Mesothelial cell of epicardium (in vitro differentiated cells): ENCODE results near the gene LPAR2. TPM values are rescaled to one million over a fixed set of nuclear protein-coding genes. Genes with fewer than 3 reads are reported as not detected.
A peak's percentile ranks its signal among the peaks of the same experiment; 100 is the strongest.

Experiments
- DNase-seq, 2 experiments: peaks; one replicate each; pipeline ENCODE4 v3.0.0; 2021; ENCODE audit warnings: low spot score in 2 of 2; ENCODE audit not compliant: unreplicated experiment in 2 of 2
- H3K27ac Mint-ChIP-seq: 2 replicates; pipeline ENCODE4 v1.8.0; 2021; ENCODE audit warnings: mixed read lengths
- H3K27me3 Mint-ChIP-seq: 2 replicates; pipeline ENCODE4 v1.8.0; 2021; ENCODE audit warnings: low read depth, mixed read lengths
- H3K36me3 Mint-ChIP-seq: 2 replicates; pipeline ENCODE4 v1.8.0; 2021; ENCODE audit warnings: mixed read lengths
- H3K4me1 Mint-ChIP-seq: 2 replicates; pipeline ENCODE4 v1.8.0; 2021; ENCODE audit warnings: mixed read lengths
- H3K4me3 Mint-ChIP-seq: 2 replicates; pipeline ENCODE4 v1.8.0; 2021; ENCODE audit warnings: mild to moderate bottlenecking, moderate library complexity, mixed read lengths
- H3K9me3 Mint-ChIP-seq: 2 replicates; pipeline ENCODE4 v1.8.0; 2021; ENCODE audit warnings: mixed read lengths
- CTCF ChIP-seq: fragments of 200-600 bp; sonication (generic); IDR thresholded peaks from one replicate; pipeline ENCODE4 v1.5.0; 2021; ENCODE audit warnings: antibody characterized with exemption; ENCODE audit not compliant: unreplicated experiment
- total RNA-seq: library from RNA; stranded (reverse); gene quantifications from 3 replicates; pipeline ENCODE4 v1.2.1, GENCODE V29; 2021

Gene LPAR2
- total RNA-seq, 1 donor from 2014 or later, result 87.1 TPM

- Mint-ChIP-seq H3K4me1 (peaks cover 14% of the 10 kb centered on the region), H3K9me3 (no peaks in the 10 kb centered on the region), H3K27me3 (no peaks in the 10 kb centered on the region), H3K27ac (no peak overlapping the region), H3K36me3 (peaks cover 16% of the 10 kb centered on the region), H3K4me3 (no peak overlapping the region)
- no peak for DNase-seq
- TF ChIP-seq CTCF, result no peak
Measured at GRCh38 chr19:19645233-19645870, 17.3 kb upstream of the LPAR2 start.

DNA sequence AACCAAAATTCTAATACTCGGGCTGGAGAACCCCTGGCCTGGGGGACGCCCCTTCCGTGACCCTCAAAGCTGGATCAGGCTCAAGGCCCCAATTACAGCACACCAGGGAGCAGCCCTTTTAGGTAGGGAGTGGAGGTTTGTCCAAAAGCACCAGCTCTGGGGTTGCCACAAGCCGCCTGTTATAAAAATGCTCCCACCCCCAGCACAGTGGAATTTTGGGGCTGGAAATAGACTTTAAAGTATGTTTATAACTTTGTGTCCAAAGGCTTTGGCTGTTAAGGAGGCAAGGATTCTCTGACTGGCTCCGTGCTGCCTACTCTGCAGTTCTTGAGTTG is 16.0 kb upstream of the LPAR2 start:
- Mint-ChIP-seq H3K27ac (peak overlapping the region; percentile 88), H3K27me3 (no peaks in the 10 kb centered on the region), H3K4me3 (peak overlapping the region; percentile 96), H3K36me3 (peaks cover 8% of the 10 kb centered on the region), H3K9me3 (no peaks in the 10 kb centered on the region), H3K4me1 (peaks cover 14% of the 10 kb centered on the region)
- TF ChIP-seq CTCF, result peak; percentile 30
- no peak for DNase-seq

DNA sequence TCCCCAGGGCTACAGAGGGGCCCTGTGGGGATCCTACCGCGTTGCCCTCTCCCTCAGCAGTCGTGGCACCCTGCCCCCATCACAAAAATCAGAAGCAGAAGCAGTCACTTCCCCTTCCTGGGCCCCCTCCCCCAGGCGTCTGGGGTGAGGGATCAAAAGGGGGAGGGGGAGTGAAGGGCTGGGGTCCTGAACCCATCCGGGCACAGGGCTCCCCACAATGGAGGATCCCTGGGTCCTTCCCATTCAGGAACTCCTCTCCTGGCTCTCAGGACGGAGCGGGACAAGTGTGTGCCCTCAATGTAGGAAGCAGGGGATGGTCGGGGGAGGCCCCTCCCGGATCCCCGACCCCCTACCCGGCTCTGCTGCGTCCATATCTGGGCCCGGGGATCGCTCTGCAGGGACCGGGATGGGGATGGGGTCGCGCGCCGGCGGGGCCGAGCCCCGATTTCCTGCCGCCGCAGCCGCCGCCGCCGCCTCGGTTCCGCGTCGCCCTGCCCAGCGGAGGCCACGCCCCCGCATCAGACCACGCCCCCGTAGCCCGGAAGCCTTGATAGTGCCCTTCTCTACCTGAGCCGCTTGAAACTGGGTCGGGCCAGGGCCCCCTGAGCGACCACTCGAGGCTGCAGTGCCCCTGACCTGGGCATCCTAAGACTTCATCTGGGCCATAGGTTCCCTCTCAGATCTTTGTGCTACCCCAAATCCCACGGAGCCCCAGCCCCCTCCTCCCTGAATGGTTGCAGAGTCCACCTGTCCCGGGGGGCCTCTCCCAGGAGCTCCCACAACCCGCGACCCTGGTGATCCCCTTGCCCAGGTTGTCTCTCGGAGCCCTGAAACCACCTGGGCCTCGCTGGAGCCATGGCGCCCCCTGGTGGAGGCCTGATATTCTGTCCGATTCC is 15.4 kb upstream of the LPAR2 start, which contains the start of gene GMIP:
Gene GMIP (minus strand): TSS at position 500 of the 896 bp plus-strand sequence. CDS start 128 bp downstream, at position 372.
- no peaks in the 10 kb centered on the region for H3K27me3 Mint-ChIP-seq

GRCh38 chr19:19642506-19643157 is 14.6 kb upstream of the LPAR2 start:
- H3K4me1 Mint-ChIP-seq, result peaks cover 14% of the 10 kb centered on the region
- TF ChIP-seq CTCF, result no peak
- peaks cover 6% of the 10 kb centered on the region for H3K36me3 Mint-ChIP-seq
- DNase-seq, result no peak
- H3K9me3 Mint-ChIP-seq, result no peaks in the 10 kb centered on the region
- peak overlapping the region; percentile 96 for H3K4me3 Mint-ChIP-seq
- peak overlapping the region; percentile 73 for H3K27ac Mint-ChIP-seq
- no peaks in the 10 kb centered on the region for H3K27me3 Mint-ChIP-seq

More for the DNA sequence above, 15.4 kb upstream of the LPAR2 start, which contains the start of gene GMIP:
- peaks cover 14% of the 10 kb centered on the region for H3K4me1 Mint-ChIP-seq
- H3K9me3 Mint-ChIP-seq, result no peaks in the 10 kb centered on the region
- peak within 1 kb of the TSS; percentile 96 for H3K4me3 Mint-ChIP-seq
- peak within 1 kb of the TSS; percentile 88 for H3K27ac Mint-ChIP-seq
- peak; percentile 96 for TF ChIP-seq CTCF
- DNase-seq, result peak; percentile 65 to 87
- peaks cover 8% of the 10 kb centered on the region for H3K36me3 Mint-ChIP-seq

GRCh38 chr19:19637523-19638251 is 9.7 kb upstream of the LPAR2 start:
- DNase-seq, result no peak
- Mint-ChIP-seq H3K36me3 (peaks cover 20% of the 10 kb centered on the region), H3K9me3 (no peaks in the 10 kb centered on the region), H3K27me3 (no peaks in the 10 kb centered on the region), H3K4me1 (peaks cover 8% of the 10 kb centered on the region), H3K27ac (no peak overlapping the region), H3K4me3 (no peak overlapping the region)
- TF ChIP-seq CTCF, result no peak
